Right lobe of liver (tissue), 4 donors: ENCODE data around the gene FGF14.

Experiments
- CTCF ChIP-seq, 4 donors: fragments of 200-600 bp in 3 of 4; fragments of 450-650 bp in 1 of 4; IDR thresholded peaks; one replicate each; pipeline versions ENCODE4 v1.5.1 to v1.8.0; 2016 to 2022; ENCODE audit warnings: antibody characterized with exemption in 4 of 4, mild to moderate bottlenecking in 2 of 4
- POLR2A ChIP-seq: fragments of 450-650 bp; IDR thresholded peaks from one replicate; pipeline ENCODE4 v1.6.1; 2017; ENCODE audit warnings: antibody characterized with exemption, mild to moderate bottlenecking
- donor health status: DM: no; HTN: no; CAD: no.
- donor health status: DM: no; HTN: no; CAD: no.
- donor health status: DM: no; HTN: yes; CAD: no.

- no peak for TF ChIP-seq POLR2A
- no peak for TF ChIP-seq CTCF (IDR thresholded peaks at IDR 0.05)
Observed at GRCh38 chr13:101751488-101751887, 650.4 kb downstream of the FGF14 start.
